GM18870 (cell line): ENCODE measurements around the gene UBE3A.
"Not testable (repeated sequence)": the region's sequence is repeated elsewhere in the genome, so short reads cannot be mapped to it uniquely, and the experiment has no call there.

ENCODE experiments used
- ATAC-seq: cut with Tn5 transposase; IDR thresholded peaks from one replicate; pipeline ENCODE4 v1.9.1; 2021; ENCODE audit warnings: moderate library complexity; ENCODE audit not compliant: unreplicated experiment

Gene UBE3A

GRCh38 chr15:25439369-25439836 lies 579 bp upstream of the UBE3A start:
- ATAC-seq: peak; percentile 17

DNA sequence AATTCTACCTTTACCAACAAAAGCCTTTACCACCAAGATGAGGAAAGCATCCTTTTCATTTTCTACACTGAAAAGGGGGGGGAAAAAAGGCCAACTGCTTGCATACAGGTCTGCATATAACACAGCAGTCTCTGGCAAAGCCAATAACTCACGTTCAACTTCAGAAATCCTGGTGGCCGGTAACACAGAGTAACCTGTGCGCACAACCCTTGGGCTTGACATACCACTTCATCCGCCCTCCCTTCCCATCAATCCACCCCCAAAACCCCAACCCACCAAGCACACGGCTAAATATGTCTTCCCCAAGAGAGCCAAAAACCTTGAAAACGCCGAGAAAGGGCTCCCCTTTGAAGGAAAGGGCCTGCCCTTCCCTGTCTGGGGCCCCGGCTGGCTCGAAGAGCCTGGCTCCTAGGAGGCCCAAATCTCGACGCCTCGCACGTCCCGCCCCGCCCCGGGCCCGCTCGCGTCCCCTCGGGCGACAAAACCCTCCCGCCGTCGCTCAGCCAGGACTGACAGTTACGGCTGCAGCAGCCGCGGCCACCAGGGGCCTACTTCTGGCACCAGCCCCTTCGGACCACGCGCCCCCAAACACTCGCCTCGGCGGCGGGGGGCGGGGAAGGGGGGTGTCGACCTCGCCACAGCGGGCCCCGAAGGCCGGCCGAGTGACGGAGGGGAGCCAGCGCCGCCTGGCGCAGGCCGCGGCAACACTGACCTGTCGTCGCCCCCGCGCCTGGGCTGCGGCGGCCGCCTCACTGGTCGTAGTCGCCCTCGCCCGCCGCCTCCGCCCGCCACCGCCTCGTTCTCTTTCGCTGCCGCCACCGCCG lies 835 bp downstream of the UBE3A start:
- peak; percentile 33 for ATAC-seq

DNA sequence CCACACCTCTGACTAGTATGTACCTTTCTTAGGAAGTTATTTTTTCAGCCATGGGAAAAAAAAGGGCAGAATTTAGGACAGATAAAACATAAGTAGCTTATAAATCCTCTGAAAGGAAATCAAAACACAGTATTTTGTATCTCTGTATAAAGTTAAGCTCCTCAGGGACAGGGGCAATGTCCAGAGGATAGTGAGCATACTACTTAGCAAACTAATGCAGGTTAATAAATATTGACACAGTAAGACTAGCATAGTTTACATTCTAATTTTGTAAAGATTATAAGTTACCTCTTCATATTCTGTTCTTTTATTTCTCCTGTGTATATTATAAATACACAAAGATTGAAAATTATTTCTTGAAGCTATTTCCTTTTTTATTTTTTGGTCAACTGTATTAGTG lies 2.1 kb downstream of the UBE3A start:
- no peak for ATAC-seq

DNA sequence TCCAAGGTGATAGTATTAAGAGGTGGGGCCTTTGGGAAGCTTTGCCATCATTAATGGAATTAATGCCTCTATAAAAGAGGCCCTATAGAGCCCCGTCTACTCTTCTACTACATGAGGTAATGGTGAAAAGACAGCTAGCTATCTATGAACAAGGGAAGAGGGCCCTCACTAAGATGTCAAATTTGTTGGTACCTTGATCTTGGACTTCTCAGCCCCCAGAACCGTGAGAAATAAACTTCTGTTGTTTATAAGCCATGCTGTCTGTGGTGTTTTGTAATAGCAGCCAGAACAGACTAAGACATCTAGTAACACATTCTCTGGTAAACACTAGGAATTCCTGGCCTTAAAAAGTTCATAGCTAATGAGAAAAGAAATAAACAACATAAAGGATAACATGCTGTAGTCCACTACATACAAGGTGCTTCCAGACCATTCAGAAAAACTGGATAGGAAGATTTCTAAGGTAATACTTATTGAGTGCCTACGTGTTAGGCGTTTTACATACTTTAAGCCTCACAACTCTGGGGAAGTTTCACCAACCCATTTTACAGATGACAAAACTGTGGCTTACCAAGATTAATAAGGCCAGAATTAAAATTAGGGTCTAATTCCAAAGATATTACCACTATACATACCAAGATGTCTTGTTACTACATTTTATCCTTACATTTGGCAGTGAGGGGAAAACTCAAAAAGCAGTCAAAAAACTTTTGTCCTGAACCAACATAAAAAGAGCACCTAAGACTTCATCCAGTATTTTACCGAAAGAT lies 3.2 kb downstream of the UBE3A start:
- no peak for ATAC-seq

DNA sequence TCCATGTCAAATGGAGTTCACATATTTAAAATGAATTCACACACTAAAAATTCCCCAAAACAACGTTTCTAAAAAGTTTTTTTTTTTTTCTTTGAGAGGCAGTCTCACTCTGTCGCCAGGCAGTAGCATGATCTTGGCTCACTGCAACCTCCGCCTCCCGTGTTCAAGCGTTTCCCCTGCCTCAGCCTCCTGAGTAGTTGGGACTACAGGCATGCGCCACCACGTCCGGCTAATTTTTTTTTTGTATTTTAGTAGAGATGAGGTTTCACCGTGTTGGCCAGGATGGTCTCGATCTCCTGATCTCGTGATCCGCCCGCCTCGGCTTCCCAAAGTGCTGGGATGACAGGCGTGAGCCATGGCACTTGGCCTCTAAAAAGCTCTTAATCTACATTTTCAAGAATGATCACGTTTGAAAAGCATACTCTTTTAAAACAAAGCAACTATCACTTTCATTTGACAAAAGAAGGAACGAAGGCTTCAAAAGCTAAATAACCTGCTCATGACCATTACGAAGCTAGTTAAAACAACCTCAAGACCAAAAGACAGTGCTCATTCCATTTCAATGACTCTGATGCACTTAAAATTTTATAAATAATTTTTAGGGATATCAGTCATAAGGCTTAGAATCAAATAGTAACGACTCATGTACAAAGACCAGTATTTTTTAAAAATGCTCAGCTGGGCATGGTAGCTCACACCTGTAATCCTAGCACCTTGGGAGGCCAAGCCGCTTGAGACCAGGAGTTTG lies 5.5 kb downstream of the UBE3A start:
- ATAC-seq: no peak

GRCh38 chr15:25431836-25432561 lies 6.8 kb downstream of the UBE3A start:
- no peak for ATAC-seq

DNA sequence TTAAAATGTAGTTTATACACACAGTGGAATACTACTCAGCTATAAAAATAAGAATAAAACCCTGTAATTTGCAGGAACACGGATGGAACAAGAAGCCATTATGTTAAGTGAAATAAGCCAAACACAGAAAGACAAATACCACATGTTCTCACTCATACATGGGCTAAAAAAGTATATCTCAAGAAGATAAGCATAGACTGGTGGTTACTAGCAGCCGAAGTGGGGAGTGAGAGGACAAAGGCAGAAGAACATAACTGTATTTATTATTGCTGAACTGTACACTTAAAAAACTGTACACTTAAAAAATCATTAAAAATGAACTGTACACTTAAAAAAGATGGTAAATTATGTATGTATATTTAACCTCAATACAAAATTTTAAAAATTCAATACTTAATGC lies 11.0 kb downstream of the UBE3A start:
- no peak for ATAC-seq

DNA sequence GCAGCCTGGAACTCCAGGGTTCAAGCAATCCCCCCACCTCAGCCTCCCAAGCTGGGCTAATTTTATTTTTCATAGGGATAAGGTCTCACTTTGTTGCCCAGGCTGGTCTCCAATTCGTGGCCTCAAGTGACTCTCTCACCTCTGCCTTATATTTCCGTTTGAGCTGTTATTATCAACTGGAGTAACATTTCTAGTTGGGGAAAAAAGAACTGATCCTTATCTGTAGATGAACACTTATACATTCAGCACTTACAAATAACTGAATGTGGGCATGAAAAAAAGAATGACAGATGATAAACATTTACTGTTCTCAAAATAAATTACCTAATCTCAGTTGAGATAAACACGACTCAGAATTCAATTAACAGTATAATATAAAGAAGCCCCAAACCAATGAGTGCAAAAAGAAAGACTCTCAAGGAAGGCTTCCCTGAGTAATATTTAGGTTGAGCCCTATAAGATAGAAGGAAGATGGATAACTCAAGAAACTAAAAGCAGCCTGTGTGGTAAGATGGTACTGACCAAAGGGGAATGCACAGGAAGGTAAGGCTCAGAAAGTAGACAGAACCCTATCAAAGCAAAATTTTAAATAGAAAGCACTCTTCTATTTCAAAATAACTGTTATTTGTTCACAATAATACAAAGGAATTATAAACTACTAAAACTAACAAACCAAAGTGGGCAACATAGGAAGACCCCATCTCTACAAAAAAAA lies 11.8 kb downstream of the UBE3A start:
- no peak for ATAC-seq

DNA sequence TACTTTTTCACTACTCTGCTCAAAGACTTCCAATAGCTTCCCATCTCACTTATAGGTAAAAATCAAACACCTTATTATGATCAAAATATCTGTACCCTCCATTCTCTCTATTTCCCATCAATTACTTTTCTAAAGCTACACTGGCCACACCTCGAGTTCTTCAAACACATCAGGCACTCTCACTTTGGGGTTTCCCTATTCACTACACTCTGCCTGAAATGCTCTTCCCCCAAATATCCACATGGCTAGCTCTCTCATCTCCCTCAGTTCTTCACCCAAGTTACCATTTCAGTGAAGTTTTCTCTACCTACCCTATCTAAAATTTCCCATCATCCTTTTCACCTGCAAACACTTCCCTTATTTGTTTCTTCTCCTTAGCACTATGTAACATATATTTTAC lies 14.8 kb downstream of the UBE3A start:
- no peak for ATAC-seq

DNA sequence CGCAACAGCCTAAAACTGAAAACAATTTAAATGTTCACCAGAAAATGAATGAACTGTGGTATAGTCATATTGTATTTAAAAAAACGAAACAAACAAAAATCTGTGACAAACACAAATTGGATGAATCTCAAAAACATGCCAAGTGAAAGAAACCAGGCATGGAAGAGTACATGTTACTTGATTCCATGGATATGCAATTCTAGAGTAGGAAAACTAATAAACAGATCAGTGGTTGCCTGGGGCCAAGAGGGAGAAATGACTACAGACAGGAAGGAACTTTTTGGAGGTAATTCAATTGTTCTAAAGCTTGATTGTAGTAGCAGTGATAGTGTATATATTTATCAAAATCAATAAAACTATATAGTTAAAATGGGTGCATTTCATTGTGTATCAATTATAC lies 16.8 kb downstream of the UBE3A start:
- ATAC-seq: no peak

- ATAC-seq: no peak
Measured at GRCh38 chr15:25418202-25418601, 20.6 kb downstream of the UBE3A start.

GRCh38 chr15:25417604-25418003 lies 21.2 kb downstream of the UBE3A start:
- no peak for ATAC-seq

DNA sequence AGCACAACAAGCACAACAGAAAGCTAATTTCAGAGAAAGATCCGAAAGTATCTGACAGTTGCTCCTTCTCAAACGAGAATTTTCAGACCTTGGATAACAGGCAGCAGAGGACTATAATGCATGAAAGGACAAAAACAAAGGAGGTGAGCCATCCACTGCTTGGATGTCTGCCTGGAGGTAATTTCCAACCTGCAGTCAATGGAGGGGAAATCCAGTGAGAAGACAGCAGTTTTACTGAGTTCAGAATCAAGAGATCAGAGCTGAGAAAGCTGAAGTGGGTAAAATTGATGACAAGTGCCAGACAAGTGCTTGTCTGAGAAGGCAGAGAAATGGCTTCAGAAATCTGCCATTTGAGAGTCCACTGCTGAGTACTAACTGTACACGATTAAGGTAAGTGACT lies 22.1 kb downstream of the UBE3A start:
- peak; percentile 65 for ATAC-seq

GRCh38 chr15:25415707-25416106 lies 23.1 kb downstream of the UBE3A start:
- no peak for ATAC-seq

- ATAC-seq: no peak
Measured at GRCh38 chr15:25415217-25415616, 23.6 kb downstream of the UBE3A start.

GRCh38 chr15:25410649-25411048 lies 28.2 kb downstream of the UBE3A start:
- no peak for ATAC-seq

GRCh38 chr15:25409731-25410130 lies 29.1 kb downstream of the UBE3A start:
- not testable (repeated sequence) for ATAC-seq

GRCh38 chr15:25408929-25409328 lies 29.9 kb downstream of the UBE3A start:
- no peak for ATAC-seq

GRCh38 chr15:25408428-25408827 lies 30.4 kb downstream of the UBE3A start:
- ATAC-seq: no peak

GRCh38 chr15:25407950-25408349 lies 30.9 kb downstream of the UBE3A start:
- no peak for ATAC-seq
